Sigmoid colon (tissue), 7 donors: ENCODE results near the gene ATP2B1. TPM values are rescaled to one million over a fixed set of nuclear protein-coding genes. Genes with fewer than 3 reads are reported as not detected.

Experiments used
- DNase-seq: peaks from one replicate; pipeline ENCODE4 v3.0.0-alpha.2; 2019
- H3K27ac ChIP-seq, 4 donors: fragments of 200-600 bp; sonication (generic); one replicate each; pipeline ENCODE4 v1.5.1; 2016 to 2019; ENCODE audit warnings: mild to moderate bottlenecking in 1 of 4
- H3K27me3 ChIP-seq, 3 donors: fragments of 200-600 bp; sonication (generic); one replicate each; pipeline ENCODE4 v1.5.1; 2019; ENCODE audit warnings: mild to moderate bottlenecking in 1 of 3
- H3K36me3 ChIP-seq, 4 donors: fragments of 200-600 bp; sonication (generic); one replicate each; pipeline ENCODE4 v1.5.1; 2016 to 2019
- H3K4me1 ChIP-seq, 4 donors: fragments of 200-600 bp; sonication (generic); one replicate each; pipeline ENCODE4 v1.5.1; 2017 to 2019
- H3K4me3 ChIP-seq, 4 donors: fragments of 200-600 bp; sonication (generic); one replicate each; pipeline ENCODE4 v1.5.1; 2017 to 2019; ENCODE audit warnings: mild to moderate bottlenecking in 2 of 4, moderate library complexity in 1 of 4
- H3K9me3 ChIP-seq, 4 donors: fragments of 200-600 bp in 3 of 4; sonication (generic) in 3 of 4; one replicate each; pipeline versions ENCODE4 v1.5.1 to v1.6.1; 2013 to 2019
- EP300 ChIP-seq, 4 donors: sonication (generic); formaldehyde crosslinking; IDR thresholded peaks; one replicate each; pipeline ENCODE4 v1.6.1; 2017; ENCODE audit warnings: antibody characterized with exemption in 4 of 4
- POLR2A ChIP-seq, 2 donors: fragments of 450-650 bp; IDR thresholded peaks; one replicate each; pipeline ENCODE4 v1.6.1; 2016; ENCODE audit warnings: antibody characterized with exemption in 2 of 2, mild to moderate bottlenecking in 2 of 2, moderate library complexity in 2 of 2
- POLR2AphosphoS5 ChIP-seq, 4 donors: sonication (generic); formaldehyde crosslinking; IDR thresholded peaks; one replicate each; pipeline ENCODE4 v1.6.1; 2017; ENCODE audit warnings: antibody characterized with exemption in 4 of 4
- WGBS, 2 donors: extraction: QIAGEN DNeasy Blood & Tissue Kit; methylation state at CpG; one replicate each; pipeline ENCODE4 v1.1.7; 2013; 5-methylcytosine and 5-hydroxymethylcytosine counted together
- intact Hi-C: fragments of 100-400 bp; cut with DNase I; formaldehyde crosslinking; loops from one replicate; pipeline ENCODE4 v1.15.1; 2023
- polyA plus RNA-seq, 3 donors: library from polyadenylated mRNA; stranded (reverse); fragments of 200-250 nt; gene quantifications; one replicate each; pipeline ENCODE4 v1.2.3, GENCODE V29; 2013
- total RNA-seq, 4 donors: library from RNA; depleted of rRNA; stranded (reverse); fragments of >200 nt; gene quantifications; one replicate each; pipeline ENCODE4 v1.1.0, GENCODE V29; 2016
- TF ChIP-seq, protein P1 (sequence below), 4 experiments: fragments of 450-650 bp in 3 of 4; fragments of 200-600 bp in 1 of 4; IDR thresholded peaks; one replicate each; pipeline ENCODE4 v1.5.1; 2016 to 2019; ENCODE audit warnings: antibody characterized with exemption in 4 of 4, mild to moderate bottlenecking in 3 of 4, moderate library complexity in 2 of 4
- donor health status: healthy with polysubstance abuse.
- donor health status: Bipolar disorder and iron deficiency.
- donor health status: healthy.

The ATP2B1 gene
- total and polyA plus RNA-seq, 7 donors = 4.8 to 39.1 (median 27.6) TPM

DNA sequence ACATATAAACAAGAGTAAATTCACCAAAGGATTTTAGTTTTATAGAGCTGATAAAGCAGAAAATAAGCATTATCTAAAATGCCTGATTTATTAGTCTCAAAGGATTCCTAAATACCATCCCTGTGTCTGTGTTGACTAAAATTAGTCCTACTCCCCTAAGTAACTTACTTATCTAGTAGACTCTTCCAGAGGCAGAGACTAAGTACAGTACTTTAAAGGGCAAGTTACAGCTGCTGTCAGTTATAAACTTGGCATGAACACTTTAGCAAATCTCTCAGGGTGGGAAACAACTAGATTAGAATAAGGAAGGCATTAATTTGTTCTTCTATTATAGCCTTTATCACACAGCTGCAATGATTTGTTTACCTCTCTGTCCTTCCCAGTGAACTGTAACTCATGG lies 46.0 kb downstream of the ATP2B1 start:
- peaks cover 0 to 31% (median 24%) of the 10 kb centered on the region in 4 donors for H3K4me1 ChIP-seq
- TF ChIP-seq, protein P1, sequence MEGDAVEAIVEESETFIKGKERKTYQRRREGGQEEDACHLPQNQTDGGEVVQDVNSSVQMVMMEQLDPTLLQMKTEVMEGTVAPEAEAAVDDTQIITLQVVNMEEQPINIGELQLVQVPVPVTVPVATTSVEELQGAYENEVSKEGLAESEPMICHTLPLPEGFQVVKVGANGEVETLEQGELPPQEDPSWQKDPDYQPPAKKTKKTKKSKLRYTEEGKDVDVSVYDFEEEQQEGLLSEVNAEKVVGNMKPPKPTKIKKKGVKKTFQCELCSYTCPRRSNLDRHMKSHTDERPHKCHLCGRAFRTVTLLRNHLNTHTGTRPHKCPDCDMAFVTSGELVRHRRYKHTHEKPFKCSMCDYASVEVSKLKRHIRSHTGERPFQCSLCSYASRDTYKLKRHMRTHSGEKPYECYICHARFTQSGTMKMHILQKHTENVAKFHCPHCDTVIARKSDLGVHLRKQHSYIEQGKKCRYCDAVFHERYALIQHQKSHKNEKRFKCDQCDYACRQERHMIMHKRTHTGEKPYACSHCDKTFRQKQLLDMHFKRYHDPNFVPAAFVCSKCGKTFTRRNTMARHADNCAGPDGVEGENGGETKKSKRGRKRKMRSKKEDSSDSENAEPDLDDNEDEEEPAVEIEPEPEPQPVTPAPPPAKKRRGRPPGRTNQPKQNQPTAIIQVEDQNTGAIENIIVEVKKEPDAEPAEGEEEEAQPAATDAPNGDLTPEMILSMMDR (IDR thresholded peaks at IDR 0.05) = no peak
- TF ChIP-seq POLR2A (IDR thresholded peaks at IDR 0.05) (no peak), POLR2AphosphoS5 (IDR thresholded peaks at IDR 0.05) (no peak), EP300 (IDR thresholded peaks at IDR 0.05) (no peak)
- intact Hi-C loops = no loop called here
- no peaks in the 10 kb centered on the region for H3K9me3 ChIP-seq
- no peak for DNase-seq
- H3K27ac ChIP-seq = no peak overlapping the region
- no peak overlapping the region for H3K4me3 ChIP-seq
- no peaks in the 10 kb centered on the region for H3K27me3 ChIP-seq
- no peaks in the 10 kb centered on the region for H3K36me3 ChIP-seq

DNA sequence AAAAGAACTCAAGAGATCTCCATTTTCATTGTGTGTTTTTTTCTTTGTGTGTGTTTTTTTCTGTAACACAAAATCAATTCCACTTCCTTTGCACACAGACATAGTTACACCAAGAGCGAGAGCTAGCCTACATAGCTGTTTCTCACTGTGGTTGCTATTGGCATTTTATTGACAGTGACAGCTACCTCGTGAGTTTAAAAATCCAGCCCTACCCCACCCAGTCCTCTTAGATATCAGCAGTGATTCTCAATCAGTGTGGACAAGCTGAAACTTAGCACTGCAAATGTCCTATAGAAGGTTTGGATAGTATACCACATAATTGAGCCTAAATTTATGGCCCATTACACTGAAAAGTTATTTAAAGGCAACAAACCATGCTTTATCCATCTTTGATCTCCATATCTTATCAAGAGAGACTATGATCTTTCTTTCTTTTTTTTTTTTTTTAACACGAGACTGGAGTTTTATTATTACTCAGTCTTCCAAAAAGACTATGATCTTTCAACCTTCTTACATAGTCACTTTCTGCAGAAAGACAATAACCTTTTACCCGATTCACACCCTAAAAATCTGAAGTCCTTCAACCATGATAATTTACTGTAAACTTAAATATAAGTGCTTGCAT lies 46.8 kb downstream of the ATP2B1 start:
- no peaks in the 10 kb centered on the region for H3K36me3 ChIP-seq
- 17 to 59% methylated on average over 4 of the region's 4 CpGs for WGBS, 2 donors
- no peak overlapping the region for H3K4me3 ChIP-seq
- H3K9me3 ChIP-seq = no peaks in the 10 kb centered on the region
- no peak for TF ChIP-seq POLR2A (IDR thresholded peaks at IDR 0.05)
- TF ChIP-seq, protein P1 (IDR thresholded peaks at IDR 0.05) = no peak
- no peak for TF ChIP-seq EP300 (IDR thresholded peaks at IDR 0.05)
- TF ChIP-seq POLR2AphosphoS5 (IDR thresholded peaks at IDR 0.05) = no peak
- no peaks in the 10 kb centered on the region for H3K27me3 ChIP-seq
- peaks cover 0 to 36% (median 24%) of the 10 kb centered on the region in 4 donors for H3K4me1 ChIP-seq
- intact Hi-C loops = no loop called here
- no peak for DNase-seq
- no peak overlapping the region for H3K27ac ChIP-seq

DNA sequence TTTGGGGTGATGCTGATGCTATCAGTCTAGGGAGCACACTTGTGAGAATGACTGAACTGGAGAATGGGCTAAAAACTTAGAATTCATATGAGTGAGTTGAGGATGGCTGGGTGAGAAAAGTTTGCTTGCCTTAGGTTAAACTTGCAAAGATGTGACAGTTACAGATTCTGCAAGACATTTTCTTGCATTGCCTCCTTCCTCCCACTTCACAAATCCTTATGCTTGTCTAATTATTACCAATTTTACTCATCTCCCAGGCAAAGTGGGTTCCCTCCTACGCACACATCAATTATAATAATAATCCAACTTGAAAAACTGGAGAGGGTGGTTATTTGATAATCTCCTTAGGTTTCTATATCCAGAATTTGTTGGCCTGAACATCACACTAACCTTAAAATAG lies 50.9 kb downstream of the ATP2B1 start:
- DNase-seq = no peak
- H3K36me3 ChIP-seq = no peaks in the 10 kb centered on the region
- H3K27ac ChIP-seq = no peak overlapping the region
- H3K27me3 ChIP-seq = no peaks in the 10 kb centered on the region
- TF ChIP-seq EP300 (IDR thresholded peaks at IDR 0.05) (no peak), POLR2A (IDR thresholded peaks at IDR 0.05) (no peak), POLR2AphosphoS5 (IDR thresholded peaks at IDR 0.05) (no peak)
- TF ChIP-seq, protein P1 (IDR thresholded peaks at IDR 0.05) = no peak
- no peaks in the 10 kb centered on the region for H3K9me3 ChIP-seq
- no peak overlapping the region for H3K4me3 ChIP-seq
- peaks cover 0 to 19% (median 8%) of the 10 kb centered on the region in 4 donors for H3K4me1 ChIP-seq
- WGBS, 2 donors = 97 to 98% methylated on average over 1 of the region's 1 CpG
- intact Hi-C loops = no loop called here

DNA sequence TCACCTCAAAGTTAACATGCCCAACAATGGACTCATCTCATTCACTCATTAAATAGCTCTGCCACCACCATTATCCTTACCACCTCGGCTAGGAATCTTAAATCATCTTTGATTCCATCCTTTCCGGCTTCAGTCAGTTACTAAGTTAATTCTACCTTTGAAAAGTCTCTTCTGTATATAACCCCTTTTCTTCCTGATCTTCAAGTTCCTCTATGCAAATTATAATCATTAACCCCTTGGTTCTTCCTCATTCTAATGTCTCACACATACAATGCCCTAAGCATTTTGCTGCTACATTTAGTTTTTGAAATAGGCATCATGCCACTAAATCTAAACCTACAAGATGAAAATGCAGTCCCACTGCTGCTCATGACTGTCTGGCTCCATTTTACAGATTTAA lies 51.6 kb downstream of the ATP2B1 start:
- Histone ChIP-seq H3K4me1 (peaks cover 0 to 12% (median 4%) of the 10 kb centered on the region in 4 donors), H3K9me3 (no peaks in the 10 kb centered on the region), H3K27ac (no peak overlapping the region), H3K36me3 (no peaks in the 10 kb centered on the region), H3K4me3 (no peak overlapping the region), H3K27me3 (no peaks in the 10 kb centered on the region)
- intact Hi-C loops = no loop called here
- DNase-seq = no peak
- TF ChIP-seq POLR2A (IDR thresholded peaks at IDR 0.05) (no peak), POLR2AphosphoS5 (IDR thresholded peaks at IDR 0.05) (no peak), EP300 (IDR thresholded peaks at IDR 0.05) (no peak)
- TF ChIP-seq, protein P1 (IDR thresholded peaks at IDR 0.05) = no peak
- 72 to 95% methylated on average over 2 of the region's 2 CpGs for WGBS, 2 donors

DNA sequence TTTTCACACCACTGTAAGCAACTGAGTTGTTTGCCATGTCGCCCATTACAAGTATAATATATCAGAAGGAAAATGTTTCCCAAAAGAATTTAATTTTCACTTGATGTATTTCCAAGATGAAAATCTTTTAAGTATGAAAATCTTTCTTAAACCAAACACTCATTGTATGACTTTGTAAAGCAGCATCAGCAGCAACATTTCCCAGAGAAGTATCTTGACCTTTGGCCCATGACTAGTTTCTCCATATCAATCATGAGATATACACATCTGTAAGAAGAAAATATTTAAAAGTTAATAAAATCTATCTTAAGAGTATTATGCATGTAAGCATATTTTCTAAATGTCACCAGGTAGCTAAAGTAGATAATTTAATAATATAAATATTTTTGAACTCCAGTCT lies 52.8 kb downstream of the ATP2B1 start:
- Histone ChIP-seq H3K4me3 (no peak overlapping the region), H3K27me3 (no peaks in the 10 kb centered on the region), H3K36me3 (no peaks in the 10 kb centered on the region), H3K4me1 (peaks cover 0 to 8% (median 3%) of the 10 kb centered on the region in 4 donors), H3K9me3 (no peaks in the 10 kb centered on the region), H3K27ac (no peak overlapping the region)
- no peak for TF ChIP-seq POLR2A (IDR thresholded peaks at IDR 0.05)
- TF ChIP-seq POLR2AphosphoS5 (IDR thresholded peaks at IDR 0.05) = no peak
- no peak for TF ChIP-seq EP300 (IDR thresholded peaks at IDR 0.05)
- TF ChIP-seq, protein P1 (IDR thresholded peaks at IDR 0.05) = no peak
- WGBS, 2 donors = 92 to 94% methylated on average over 1 of the region's 1 CpG
- intact Hi-C loops = no loop called here
- DNase-seq = no peak
